ENCODE measurements around the gene BZW2.
A peak's percentile ranks its signal among the peaks of the same experiment; 100 is the strongest.
"Not testable (repeated sequence)": the region's sequence is repeated elsewhere in the genome, so short reads cannot be mapped to it uniquely, and the experiment has no call there.

The BZW2 gene

DNA sequence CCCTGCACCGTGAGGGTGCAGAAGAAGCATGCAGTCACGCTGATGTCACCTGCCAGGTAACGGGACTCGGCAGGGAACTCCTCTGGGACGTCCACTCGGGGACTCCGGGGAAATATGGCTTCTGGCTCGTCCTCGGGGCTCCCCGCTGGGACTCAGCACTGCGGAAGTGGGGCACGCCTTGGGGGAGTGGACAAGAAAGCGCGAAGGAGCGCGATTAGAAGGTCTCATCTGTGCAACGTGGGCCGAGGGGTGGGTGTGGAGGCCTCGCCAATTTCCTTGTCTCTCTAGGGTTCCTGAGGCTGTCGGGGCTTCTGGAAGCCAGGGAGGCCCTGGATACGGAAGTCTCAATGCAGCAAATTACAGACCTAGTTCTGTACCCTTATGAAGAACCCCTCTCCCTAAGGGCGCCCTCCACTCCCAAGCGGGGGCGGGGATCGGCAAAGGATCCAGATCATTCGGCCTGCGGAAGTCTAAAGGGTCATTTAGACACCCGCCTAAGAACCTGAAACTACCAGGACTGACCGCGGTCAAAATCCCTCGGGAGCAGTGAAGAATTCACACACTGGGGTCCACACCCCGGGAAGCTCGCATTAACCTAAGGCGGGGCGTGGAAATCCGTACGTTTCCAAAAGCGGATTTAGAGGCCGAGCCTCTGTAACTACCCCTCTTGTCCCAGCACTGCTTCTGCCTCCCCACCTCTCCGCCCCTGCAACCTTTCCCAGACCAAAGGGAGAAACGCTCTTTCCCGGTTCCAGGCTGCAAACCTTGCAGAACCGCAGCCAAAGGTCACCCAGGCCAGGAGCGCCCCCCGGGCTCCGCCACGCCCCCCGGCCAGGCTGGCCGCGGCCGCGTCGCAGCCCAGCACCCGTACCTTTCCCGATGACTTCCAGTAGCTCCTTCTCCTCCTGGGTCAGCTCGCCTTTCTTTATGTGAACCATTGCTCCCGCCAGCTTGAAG is 1.1 kb upstream of the BZW2 start:
- DNase-seq (ENCODE audit: low spot score), result peak; percentile 50

DNA sequence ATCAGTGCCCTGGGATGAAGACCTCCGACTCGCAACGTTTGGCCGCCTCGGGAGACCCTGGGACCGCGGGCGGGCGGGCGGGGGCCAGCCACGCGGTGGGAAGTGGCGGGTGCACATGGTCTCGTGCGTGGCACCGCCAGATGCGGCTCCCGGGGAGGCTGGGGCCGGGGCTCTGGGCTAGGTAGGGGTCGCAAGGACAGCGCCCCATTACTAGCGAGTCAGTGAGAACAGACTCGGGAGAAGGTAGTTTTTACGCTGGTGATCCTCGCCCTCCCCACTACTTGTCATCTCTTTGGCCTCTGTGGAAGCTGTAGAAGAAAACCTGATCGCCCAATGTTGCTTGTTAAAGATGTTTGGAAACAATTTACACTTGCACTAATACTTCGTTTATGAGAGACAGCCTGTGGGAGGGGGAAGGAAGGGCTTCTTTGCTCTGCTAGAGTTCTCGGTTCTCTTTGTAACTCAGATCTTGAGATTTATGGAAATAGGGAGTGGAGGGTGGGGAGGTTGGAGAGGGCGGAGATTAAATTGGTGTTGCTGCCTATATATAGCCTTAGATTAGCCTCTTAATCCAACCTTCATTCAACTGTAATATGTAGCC is 591 bp downstream of the BZW2 start:
- no peak for DNase-seq (ENCODE audit: low spot score)

DNA sequence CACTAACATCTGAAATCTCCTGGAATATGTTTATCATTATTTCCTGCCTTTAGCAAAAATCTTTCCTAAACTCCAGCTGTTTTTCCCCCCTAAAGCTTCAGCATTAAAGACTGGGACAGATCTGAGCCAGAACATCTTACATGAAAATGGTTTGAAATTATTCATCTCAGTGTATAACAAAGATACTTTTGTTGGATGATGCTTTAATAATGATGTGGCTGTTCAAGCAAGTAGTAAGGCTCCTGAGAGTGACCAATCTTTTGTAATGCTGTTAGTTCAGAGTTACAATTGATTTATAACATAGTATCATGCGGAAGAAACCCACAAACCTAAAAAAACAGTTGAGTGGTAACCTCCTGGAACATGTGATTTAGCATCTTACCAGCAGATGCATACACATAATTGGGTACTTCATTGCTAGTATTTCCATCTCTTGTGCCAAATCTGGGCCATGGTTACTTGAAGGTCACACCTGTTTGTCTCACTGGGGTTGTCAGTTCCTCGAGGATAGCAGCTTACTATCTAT is 1.5 kb downstream of the BZW2 start:
- DNase-seq (ENCODE audit: low spot score), result no peak

DNA sequence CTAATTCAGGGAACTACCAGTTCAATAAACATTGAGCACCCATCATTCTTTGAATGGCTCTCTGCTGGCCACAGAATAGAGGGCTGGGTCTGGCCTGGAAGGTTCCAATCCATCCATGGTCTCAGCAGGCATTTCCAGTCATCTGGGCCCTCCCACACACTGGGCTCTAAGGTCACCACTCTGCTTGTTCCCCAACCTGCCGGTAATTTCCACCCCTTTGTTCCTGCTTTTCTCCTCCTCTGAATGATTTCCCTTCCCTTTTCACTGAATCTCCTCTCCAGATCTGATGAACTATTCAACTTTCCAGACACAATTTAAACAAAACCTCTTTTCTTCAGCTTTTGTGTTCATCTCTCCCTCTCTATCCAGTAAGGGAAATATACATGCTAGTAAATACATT is 2.6 kb downstream of the BZW2 start:
- DNase-seq (ENCODE audit: low spot score), result no peak

DNA sequence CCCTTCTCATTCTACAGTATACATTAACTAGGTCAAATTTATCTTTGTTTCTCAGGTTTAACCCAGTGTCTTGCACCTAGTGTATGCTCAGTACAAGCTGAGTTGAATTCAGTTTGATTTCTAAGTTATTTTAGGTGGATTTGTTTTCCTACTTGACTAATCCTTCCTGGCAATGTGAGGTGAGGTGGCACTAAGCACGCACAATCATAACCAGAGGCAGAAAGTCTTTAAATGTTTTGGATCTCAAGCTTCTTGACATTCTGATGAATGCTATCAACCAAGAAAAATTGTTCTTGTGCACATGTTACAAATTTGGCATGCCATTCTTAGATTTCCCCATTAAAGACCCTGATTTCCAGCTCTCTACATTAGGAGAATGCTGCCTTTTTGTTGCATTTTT is 3.2 kb downstream of the BZW2 start:
- DNase-seq (ENCODE audit: low spot score), result no peak

DNA sequence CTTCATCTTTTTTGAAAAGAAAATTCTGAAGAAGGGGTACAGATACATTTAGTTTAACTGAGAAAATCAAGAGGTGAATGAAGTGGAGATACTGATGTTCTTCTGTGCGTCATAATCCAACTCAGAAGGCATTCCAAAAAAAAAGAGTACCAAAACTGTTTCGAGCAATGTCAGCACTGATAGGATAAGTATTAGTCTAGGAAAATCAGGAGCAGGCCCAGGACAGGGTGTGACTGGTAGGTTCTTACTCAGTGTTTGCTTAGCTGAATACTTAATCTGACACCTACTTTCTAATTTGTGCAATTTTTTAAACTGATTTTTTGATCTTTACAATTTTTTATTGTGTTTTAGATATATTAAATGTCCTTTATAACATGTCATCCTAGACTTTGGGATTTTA is 4.3 kb downstream of the BZW2 start:
- DNase-seq (ENCODE audit: low spot score), result no peak

DNA sequence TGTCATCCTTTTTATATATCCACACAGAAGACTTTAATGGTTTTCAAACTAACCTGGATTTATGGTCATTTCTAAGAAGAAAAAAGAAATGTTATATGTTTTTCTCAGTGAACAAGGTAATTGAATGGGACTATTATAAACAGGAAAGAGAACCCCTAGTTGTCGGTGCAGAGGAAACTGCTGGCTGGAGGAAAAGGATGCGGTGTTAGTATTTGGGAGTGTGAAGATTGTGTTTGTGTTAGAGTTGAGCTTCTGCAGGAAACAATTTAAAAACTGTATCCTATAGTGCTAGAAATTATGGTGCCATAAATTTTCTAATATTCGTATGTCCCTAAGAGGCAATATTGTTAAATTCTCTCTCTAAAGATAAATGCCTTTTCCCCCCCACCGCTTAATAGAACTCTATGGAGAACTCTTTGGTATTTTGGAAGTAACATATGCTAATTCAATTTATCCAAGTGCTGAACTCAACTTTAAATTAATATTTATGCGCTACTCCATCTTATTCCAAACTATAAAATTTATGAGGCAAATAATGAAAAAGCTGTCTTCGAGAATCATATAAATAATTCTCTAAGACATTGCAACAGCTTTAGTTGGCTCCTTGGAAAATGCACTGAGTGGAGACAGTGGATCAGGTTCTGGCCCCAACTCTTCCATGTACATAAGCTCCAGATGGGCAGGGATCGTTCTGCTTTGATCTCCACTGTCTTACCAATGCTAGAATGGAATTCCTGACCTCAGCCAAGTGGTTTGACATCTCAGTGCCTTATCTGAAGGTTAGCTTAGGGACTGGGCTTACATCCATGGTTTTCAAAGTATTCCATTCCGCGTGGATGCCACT is 5.6 kb downstream of the BZW2 start:
- no peak for DNase-seq (ENCODE audit: low spot score)

DNA sequence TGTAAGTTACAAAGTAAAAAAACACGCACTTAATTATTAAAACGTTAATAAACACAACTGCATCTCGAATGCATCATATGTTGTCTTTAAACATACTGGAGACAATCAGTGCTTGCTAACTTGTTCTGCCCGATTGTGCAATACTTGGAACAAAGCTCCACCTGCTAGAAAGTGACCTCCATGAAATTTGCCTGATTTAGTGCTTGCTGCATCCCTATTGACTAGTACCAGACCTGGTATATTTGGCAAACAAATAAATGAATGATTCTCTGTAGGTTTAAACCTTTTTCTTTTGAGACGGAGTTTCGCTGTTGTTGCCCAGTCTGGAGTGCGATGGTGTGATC is 6.2 kb downstream of the BZW2 start:
- DNase-seq (ENCODE audit: low spot score), result no peak

DNA sequence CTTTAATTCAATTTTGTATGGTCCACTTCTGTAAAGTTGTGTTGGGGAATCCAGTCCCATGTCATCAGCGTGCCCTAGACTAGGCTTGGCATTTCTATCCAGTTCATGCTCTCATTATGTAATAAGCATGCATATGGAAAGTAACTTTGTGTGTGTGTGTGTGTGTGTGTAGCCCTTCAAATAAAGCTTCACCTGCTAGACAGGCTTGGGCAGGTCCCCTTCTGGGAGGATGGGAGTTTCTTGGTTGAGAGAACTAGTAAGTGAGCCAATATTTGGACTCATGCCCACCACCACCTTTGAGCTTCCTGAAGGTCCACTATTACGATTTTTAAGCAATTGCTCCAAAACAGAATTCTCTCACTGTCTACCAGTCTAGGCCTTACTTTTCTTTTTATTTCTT is 6.9 kb downstream of the BZW2 start:
- DNase-seq (ENCODE audit: low spot score), result no peak

DNA sequence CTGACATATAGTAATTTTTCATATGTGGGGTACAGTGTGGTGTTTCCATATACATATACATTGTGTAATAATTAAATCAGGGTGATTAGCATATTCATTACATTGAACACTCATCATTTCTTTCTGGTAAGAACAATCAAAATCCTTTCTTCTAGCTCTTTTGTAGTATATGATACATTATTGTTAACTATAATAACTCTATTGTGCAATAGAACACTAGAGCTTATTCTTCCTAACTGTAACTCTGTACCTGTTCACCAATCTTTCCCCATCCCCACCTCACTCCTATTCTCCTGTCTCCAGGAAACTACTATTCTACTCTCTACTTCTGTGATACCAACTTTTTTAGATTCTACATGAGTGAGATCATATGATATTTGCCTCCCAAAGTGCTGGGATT is 9.4 kb downstream of the BZW2 start:
- DNase-seq (ENCODE audit: low spot score), result no peak

DNA sequence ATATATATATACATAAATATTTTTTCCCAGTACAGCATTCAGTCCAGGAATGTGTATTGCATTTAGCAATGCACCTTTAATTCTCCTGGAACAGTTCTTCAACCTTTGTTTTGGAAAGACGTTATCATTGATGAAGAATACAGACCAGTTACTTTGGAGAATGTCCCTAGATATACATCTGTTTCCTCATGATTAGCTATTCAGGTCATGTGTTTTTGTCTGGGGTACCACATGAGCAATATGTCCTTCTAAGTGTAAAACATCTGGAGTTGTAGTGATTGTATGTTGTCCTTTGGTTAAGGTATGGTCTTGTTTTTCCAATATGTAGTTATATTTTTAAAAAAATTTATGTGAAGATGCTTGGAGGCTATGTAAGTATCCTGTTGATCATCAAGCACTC is 10.2 kb downstream of the BZW2 start:
- no peak for DNase-seq (ENCODE audit: low spot score)

DNA sequence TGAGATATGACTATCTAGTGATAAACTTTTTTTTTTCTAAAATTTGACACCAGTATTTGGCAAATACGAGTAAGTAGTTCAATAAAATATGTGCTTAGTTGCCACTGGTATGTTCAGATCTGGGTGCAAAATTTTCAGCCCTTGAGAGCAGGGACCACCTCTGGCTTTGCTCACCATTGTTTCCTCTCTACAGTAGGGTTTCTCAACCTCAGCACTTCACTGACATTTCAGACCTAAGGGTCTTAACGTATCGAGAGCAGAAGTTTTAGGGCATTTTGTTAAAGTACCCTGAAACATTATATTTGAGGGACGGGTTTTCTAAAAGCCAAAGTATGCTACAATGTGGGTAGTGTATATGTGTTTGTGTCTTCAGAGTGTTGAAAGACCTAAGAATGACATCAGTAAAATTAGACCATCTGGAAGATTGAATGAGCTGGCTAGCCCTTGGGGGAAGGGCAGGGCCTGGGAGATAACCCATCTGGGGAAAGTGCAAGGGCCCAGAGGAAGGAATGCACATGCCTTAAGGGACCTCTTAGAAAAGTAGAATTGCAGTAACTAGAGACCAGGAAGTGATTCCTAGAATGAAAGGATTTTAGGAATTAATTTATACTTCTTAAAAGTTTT is 11.8 kb downstream of the BZW2 start:
- DNase-seq (ENCODE audit: low spot score), result no peak

DNA sequence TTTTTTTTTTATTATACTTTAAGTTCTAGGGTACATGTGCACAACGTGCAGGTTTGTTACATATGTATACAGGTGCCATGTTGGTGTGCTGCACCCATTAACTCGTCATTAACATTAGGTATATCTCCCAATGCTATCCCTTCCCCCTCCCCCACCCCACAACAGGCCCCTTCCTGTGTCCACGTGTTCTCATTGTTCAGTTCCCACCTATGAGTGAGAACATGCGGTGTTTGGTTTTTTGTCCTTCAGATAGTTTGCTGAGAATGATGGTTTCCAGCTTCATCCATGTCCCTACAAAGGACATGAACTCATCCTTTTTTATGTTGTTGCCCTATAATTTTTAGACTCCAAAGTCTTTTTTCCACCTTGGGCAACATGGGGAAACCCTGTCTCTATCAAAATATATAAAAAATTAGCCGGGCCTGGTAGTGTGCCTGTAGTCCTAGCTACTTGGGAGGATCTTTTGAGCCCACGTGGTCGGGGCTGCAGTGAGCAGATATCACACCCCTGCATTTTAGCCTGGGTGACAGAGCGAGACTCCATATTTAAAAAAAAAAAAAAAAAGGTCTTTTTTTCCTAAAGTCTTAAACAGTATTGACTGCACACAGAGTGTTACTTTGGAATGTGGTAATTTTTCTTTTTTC is 14.0 kb downstream of the BZW2 start:
- not testable (repeated sequence) for DNase-seq (ENCODE audit: low spot score)

DNA sequence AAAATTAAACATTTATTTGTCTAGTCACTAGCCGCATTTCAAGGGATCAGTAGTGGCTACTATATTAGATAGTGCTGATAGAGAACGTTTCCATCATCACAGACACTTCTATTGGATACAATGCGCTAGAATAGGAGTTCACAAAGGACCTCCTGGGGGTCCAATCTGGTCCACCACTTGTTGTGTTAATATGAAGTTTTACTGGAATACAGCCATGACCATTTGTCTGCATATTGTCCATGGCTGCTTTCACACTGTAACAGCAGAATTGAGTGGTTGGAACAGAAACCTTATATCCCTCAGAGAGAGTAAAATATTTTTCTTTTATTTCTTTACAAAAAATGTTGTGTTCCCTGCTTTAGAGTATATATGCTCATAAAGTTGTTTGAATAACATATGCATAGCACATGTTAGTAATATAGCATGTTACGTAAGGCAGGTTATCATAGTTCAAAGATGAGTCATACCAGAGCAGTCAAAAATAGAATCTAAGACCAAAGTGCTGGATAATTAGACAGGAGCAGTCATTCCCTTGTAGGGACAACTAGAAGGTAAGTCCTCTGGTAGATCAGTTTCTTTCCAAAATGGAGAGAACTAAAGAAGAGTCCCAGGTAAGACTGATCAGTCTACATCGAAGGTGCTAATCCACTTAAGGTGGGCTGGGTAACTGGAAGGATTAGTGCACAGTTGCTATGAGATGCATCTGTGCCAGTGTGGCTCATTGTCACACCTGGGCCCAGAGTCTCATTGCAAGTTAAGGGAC is 14.9 kb downstream of the BZW2 start:
- no peak for DNase-seq (ENCODE audit: low spot score)

DNA sequence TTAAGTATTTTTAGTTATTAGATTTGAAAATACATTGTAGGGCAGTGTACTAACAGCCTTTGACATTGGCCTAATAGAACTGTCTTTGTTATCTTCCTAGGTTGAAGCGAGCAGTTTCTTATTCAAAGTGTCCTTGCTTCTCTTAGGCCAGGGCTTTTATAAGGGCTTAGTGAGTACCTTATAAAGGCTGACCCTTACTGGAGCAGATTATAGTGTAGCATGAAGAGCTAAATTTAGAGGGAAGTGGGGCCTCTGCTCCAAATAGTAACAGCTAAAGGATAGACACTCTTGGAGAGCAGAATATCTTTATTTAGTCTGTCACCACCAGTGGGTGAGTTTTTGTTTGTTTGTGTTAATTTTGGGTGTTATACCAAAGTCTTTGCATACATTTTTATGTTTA is 15.9 kb downstream of the BZW2 start:
- DNase-seq (ENCODE audit: low spot score), result no peak

DNA sequence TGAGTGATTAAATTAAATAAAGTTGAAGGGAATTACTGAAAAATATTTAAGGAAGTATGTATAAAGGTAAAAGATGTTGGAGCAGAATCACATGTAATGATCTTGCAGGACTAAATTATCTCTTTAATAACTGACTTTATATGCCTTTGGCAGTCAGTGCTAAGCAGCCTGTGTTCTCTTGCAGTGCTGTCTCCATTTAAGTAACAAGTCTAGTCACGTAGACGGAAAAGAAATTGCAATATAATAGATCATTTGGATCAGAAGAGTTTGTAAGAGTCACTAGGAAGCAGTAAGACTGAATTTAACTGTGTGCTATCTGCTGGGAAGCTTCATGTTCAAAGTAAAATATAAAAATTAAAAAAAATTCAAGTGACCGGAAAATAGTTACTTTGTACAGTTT is 21.4 kb downstream of the BZW2 start:
- no peak for DNase-seq (ENCODE audit: low spot score)

DNA sequence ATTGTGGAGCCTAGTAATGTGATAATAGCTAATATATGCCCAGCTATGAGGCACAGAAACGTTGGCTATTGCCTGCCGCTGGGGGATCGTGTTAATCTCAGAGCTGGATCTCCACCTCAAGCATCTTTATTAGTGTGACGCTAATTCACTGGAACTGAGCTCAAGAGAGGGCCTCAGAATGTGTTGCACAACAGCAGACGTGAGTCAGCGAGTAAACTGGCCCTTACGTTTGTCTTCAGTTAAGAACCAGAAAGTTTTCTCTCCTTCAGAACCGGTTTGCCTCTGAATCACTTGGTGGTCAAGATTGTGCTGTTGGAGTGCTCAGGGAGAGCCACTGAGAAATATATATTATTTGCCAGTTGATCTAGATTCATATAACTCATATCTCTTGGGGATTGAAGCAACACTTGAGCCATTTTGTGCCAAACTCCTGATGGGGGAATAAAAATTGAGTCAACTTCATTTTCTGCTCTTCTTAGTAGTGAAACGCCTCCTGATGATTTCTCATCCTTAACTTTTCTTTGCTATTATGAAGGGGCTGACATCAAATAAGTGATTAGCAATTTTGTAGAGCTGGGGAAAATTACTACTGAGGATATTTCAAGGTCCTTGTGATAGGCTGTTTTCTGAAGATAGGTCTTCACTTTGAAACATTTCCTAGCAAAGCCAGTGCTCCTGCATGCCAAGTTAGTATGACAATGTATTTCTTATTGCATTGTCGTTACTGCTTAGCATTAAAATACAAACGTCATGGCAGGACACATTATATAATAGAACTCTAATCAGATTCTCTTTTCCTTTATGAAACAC is 22.3 kb downstream of the BZW2 start:
- DNase-seq (ENCODE audit: low spot score), result no peak

DNA sequence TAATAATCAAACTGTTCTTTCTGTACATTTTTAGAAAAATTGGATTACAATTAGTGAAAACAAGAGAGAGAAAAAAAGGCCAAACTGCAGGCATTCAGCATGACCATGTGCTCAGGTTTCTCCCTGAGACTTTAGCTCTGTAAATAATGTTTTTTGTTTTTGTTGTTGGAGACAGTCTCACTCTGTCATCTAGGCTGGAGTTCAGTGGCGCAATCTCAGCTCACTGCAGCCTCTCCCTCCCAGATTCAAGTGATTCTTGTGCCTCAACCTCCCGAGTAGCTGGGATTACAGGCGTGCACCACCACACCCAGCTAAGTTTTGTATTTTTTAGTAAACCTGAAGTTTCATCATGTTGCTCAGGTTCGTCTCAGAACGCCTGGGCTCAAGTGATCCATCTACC is 23.0 kb downstream of the BZW2 start:
- no peak for DNase-seq (ENCODE audit: low spot score)

DNA sequence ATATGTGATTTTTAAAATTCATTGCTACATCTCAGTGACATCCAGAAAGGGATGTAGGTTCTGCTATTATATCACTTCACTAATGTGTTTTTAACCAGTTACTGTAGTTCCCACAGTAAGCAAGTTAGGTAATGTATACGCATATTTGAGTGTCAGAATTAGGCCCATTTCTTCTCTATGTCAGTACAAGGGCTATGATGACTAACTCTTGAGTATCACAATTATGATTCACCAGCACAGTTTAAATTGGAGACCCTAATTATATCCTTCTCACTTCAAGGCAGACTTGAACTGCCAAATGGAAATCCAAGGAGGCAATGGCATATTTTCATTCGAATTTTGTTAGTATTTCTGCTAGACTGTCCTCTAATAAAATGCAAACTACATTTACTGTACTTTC is 23.6 kb downstream of the BZW2 start:
- no peak for DNase-seq (ENCODE audit: low spot score)

DNA sequence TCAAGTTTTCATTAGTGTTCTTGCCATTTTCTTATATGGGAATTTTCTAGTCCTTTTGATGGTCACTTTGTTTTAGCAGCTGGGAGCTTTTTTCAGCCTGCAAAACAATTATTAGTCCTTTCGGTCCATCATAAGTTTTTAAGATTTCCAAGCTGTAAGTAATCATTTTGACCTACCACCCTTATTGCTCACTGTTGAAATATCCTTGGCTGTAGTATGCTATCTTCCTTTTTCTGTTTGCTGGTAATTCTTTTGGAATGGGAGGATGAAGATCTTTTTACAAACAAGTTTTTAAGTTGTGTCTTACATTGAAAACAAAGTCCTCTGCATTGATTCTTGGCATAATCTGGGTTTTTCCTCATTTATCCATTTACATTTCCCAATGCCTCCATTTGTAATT is 24.0 kb downstream of the BZW2 start:
- DNase-seq (ENCODE audit: low spot score), result no peak
